SK-N-SH treated with all-trans-retinoic acid at 6 μM for 48 hours (cell line): ENCODE measurements around the gene P2RY6.

ENCODE experiments used
- ESRRG ChIP-seq: fragments of 250-450 bp; sonication (Bioruptor Pico); IDR thresholded peaks from 2 replicates; pipeline ENCODE4 v1.6.1; 2021; ENCODE audit warnings: mild to moderate bottlenecking
- ISL1 ChIP-seq: fragments of 250-450 bp; sonication (Bioruptor Pico); IDR thresholded peaks from 2 replicates; pipeline ENCODE4 v2.1.2; 2022; ENCODE audit warnings: mild to moderate bottlenecking, moderate library complexity
- PATZ1 ChIP-seq: fragments of 250-450 bp; sonication (Bioruptor Pico); IDR thresholded peaks from 2 replicates; pipeline ENCODE4 v1.8.0; 2020; ENCODE audit warnings: mild to moderate bottlenecking, moderate library complexity, borderline replicate concordance
- PPARA ChIP-seq: fragments of 250-450 bp; sonication (Bioruptor Pico); IDR thresholded peaks from 2 replicates; pipeline ENCODE4 v1.5.0; 2020; ENCODE audit warnings: mild to moderate bottlenecking, borderline replicate concordance
- TOX ChIP-seq: fragments of 250-450 bp; sonication (Bioruptor Pico); IDR thresholded peaks from 2 replicates; pipeline ENCODE4 v1.8.0; 2021; ENCODE audit warnings: mild to moderate bottlenecking, moderate library complexity, borderline replicate concordance
- ZC3H10 ChIP-seq: fragments of 250-450 bp; sonication (Bioruptor Pico); IDR thresholded peaks from 2 replicates; pipeline ENCODE4 v1.5.1; 2021; ENCODE audit warnings: mild to moderate bottlenecking, moderate library complexity
- ZFP30 ChIP-seq: fragments of 450-650 bp; formaldehyde crosslinking; IDR thresholded peaks from 2 replicates; pipeline ENCODE4 v1.5.0; 2022; ENCODE audit warnings: mild to moderate bottlenecking, moderate library complexity
- ZNF70 ChIP-seq: fragments of 450-650 bp; formaldehyde crosslinking; IDR thresholded peaks from 2 replicates; pipeline ENCODE4 v1.5.0; 2020; ENCODE audit warnings: mild to moderate bottlenecking, moderate library complexity
- ZNF8 ChIP-seq: fragments of 450-650 bp; formaldehyde crosslinking; IDR thresholded peaks from 2 replicates; pipeline ENCODE4 v1.5.0; 2020; ENCODE audit warnings: mild to moderate bottlenecking, moderate library complexity

- TF ChIP-seq ZFP30 (CRISPR knock-in tag): no peak
- no peak for TF ChIP-seq PPARA (CRISPR knock-in tag)
- no peak for TF ChIP-seq PATZ1 (CRISPR knock-in tag)
- TF ChIP-seq ISL1: no peak
- TF ChIP-seq TOX (CRISPR knock-in tag): no peak
- TF ChIP-seq ZC3H10: no peak
- no peak for TF ChIP-seq ESRRG (CRISPR knock-in tag)
- TF ChIP-seq ZNF70: no peak
- TF ChIP-seq ZNF8 (CRISPR knock-in tag): no peak
Observed at GRCh38 chr11:73291781-73292524, 19.8 kb downstream of the P2RY6 start.
